Glomerular visceral epithelial cell (primary cell): Measurements from ENCODE around the gene TIMP3.
"Not testable (repeated sequence)": the region's sequence is repeated elsewhere in the genome, so short reads cannot be mapped to it uniquely, and the experiment has no call there.

Experiments used
- DNase-seq: peaks from one replicate; pipeline ENCODE4 v3.0.0-alpha.2; 2016; ENCODE audit errors: extremely low spot score

The TIMP3 gene

DNA sequence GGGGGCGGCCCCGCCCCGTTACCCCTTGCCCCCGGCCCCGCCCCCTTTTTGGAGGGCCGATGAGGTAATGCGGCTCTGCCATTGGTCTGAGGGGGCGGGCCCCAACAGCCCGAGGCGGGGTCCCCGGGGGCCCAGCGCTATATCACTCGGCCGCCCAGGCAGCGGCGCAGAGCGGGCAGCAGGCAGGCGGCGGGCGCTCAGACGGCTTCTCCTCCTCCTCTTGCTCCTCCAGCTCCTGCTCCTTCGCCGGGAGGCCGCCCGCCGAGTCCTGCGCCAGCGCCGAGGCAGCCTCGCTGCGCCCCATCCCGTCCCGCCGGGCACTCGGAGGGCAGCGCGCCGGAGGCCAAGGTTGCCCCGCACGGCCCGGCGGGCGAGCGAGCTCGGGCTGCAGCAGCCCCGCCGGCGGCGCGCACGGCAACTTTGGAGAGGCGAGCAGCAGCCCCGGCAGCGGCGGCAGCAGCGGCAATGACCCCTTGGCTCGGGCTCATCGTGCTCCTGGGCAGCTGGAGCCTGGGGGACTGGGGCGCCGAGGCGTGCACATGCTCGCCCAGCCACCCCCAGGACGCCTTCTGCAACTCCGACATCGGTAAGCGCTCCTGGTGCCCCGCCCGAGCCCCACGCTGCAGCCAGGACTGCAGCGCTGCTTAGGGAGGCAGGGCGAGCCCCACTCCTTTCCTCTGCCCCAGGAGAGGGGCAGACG, at the start of gene TIMP3:
TSS of gene TIMP3 (plus strand) at position 169 of the 700 bp plus-strand sequence. CDS start at position 466, 297 bp downstream.
- DNase-seq, result no peak

DNA sequence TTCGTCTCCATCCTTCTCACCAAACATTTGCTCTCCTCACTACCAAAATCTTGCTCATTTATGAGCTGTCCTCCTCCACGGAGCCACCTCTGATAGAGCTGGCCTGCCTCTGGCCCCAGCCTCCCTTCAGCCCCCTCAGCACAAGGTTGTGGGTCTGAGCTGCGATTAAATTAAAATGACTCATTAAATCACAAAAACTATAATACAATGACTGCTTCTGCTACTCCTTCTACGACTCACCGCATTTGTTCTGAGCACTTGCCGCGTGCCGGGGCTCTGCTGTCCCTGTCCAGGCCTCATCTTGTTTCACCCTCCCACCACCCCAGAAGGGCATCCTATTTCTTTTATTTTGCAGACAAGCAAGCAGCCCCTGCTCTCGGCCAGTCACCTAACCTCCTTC, 49.2 kb upstream of the TIMP3 start:
- DNase-seq, result no peak

DNA sequence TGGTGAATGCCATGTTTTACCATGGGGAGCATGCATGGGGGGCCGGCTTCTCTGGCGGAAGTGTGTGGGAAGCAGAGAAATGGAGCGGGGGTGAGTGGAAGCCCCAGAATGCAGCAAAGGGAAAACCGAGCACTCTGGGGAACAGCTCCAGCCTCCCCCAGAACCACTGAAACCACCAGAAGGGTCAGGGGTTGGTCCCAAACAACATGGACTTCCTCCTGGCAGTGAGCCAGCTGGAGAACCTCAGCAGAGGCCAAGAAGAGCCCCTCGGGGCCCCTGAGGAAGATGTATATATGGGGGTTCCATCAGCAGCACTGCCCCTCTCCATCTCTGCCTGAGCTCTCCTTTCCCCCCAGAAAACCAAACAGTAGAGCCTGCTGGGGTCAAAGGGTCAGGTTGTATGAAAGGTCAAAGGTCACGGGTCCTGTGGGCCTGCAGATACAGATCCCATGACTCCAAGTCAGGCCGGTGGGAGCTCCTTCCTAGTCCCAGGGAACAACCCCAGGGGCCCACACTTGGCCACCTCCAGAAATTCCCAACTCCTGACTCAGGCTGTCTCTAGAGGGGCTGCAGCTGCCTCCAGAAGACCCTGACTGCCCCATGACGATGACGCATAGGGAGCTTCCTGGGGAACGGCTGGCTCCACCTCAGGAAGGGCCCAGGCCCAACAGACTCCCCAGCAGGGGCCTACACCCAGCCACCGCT, 48.5 kb upstream of the TIMP3 start:
- DNase-seq, result no peak

DNA sequence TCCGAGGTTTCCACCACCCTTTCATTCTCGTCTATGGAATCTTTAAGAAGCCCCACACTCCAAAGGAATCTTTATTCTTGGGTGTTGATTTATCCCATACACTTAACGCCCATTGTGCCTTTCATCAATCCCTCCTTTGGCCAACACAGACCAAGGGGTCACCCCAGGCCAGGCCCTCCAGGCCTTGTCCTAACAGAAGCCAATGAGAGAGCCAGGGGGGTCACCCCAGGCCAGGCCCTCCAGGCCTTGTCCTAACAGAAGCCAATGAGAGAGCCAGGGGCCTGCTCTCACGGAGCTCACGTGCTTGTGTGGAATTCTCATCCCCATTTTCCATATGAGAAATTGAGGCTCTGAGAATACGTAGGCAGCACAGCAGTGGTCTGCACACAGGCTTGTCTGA, 47.9 kb upstream of the TIMP3 start:
- DNase-seq, result no peak

DNA sequence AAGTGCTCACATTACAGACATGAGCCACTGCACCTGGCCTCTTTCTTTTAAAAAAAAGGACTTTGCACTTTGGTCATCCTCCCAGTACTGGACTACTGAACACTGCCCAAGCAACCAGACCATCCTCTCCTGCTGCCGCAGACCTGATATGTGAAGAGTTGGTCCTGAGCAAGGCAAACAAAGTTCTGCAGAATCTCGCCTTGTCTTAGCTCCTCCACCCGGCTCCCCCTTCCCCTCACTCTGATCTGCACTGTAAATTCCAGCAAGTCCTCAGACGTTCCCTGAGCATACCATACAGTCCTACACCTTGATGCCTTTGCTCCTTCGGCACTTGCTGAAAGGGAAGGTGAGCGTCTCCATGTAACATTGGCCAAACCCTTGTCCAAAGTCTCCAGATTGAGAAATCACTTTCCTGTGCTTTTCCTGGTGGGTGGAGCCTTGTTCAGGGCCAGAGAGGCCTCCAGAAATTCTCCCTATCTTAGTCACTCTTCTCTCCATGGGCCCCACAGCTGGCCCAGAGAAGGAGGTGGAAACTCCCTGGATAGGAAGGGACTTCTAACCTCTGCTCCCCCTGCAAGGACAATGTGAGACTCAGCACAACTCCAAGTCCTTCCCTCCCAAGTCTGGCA, 47.0 kb upstream of the TIMP3 start:
- no peak for DNase-seq

DNA sequence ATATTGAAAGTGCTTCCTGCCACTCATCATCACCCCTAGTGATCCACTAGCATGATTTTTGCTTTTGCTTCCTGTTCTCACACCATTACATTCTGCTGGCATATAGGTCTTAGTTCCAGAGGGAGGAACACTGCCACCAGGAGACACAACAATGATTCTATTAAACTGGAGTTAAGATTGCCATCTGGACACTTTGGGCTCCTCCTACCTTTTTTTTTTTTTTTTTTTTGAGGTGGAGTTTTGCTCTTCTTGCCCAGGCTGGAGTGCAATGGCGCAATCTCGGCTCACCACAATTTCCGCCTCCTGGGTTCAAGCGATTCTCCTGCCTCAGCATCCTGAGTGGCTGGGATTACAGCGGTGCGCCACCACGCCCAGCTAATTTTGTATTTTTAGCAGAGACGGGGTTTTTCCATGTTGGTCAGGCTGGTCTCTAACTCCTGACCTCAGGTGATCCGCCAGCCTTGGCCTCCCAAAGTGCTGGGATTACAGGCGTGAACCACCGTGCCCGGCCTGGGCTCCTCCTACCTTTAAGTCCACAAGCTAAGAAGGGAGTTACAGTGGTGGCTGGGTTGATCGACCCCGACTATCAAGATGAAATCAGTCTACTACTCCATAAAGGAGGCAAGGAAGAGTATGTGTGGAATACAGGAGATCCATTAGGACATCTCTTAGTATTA, 44.3 kb upstream of the TIMP3 start:
- not testable (repeated sequence) for DNase-seq

DNA sequence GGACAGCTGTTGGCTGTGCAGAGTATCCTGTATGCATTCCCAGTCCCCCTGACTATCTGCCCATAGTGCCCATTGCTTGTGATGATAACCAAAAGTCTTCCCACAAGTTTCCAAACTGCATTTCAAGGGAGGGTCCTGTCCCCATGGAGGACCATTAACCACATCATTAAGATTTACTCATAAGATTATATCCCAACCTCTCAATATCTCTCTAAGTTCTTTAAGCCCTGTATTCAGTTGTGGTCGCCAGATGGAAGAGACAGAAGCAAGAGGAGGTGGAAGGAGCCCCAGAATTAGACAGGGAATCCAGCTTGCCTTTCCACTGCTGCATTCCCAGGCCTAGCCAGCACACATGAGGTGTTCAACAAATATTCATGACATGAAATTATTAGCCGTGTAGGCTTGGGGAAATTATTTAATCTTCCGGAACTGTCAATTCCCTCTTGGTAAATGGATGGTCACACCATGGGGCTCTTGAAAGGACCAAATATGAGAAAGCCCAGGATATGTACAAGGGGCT, 42.6 kb upstream of the TIMP3 start:
- DNase-seq, result no peak

DNA sequence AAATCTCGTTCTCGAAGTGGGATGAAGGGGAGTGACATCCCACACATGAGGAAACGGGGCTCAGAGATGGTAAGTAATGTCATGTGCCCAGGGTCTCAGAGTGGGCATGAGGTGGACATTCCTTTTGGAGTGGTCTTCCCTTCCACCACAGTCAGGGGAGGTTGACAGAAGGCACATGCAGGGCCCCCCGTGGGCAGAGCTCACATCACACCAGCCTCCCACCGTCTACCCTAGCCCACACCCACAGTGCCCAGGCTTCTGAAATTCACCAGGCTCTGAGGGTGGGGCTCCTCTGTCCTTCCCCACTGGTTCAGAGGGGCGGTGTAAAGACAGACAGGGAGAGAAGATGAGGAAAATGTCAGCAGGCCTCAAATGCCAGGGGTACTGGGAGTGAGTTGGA, 41.1 kb upstream of the TIMP3 start:
- no peak for DNase-seq

DNA sequence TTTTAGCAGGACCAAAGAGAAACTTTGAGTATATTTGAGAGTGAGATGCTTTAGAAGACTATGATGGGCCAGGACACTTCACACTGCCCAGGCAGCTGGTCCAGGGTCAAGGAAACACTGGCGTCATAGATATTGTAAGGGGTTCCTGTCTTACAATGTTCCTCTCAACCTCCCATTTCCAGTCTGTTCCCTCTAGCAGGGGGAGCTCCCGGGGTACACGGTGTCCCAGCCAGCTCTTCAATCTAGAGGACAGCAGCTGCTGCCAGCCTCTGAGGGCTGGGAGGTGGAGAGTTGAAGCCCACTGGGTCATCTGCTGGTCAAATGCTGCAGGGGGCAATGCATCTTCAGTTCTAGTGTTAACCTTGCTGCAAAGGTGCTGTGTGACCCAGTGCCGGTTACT, 40.7 kb upstream of the TIMP3 start:
- no peak for DNase-seq

DNA sequence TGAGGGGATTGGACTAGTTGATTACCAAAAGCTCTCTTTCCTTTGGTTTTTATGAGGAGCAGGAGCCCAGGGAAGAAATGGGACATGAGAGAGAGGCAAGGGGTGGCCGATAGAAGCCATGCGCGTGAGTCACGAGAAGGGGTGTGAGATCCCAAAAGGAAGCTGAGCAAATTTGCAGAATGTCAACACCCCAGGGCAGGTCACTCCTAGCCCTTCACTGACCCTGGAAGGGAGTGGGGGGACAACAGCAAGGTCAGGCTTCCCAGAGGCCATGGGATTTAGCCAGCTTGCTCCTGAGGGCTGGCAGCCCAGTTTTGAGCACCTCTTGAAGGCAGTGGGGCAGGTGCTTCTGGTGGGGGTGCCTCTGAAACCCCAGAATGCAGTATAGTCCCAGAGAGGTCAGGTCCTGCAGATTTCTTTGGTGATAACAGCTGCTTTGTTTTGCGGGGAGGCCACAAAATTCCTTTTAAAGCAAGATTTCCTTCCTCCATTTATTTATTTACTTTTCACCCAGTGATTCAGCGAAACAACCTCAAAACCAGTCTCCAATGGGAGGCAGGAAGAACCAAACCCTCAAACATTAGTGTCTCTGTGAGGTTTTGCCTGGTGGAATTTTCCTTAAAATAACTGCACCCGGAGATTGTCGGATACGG, 40.1 kb upstream of the TIMP3 start:
- DNase-seq, result no peak

DNA sequence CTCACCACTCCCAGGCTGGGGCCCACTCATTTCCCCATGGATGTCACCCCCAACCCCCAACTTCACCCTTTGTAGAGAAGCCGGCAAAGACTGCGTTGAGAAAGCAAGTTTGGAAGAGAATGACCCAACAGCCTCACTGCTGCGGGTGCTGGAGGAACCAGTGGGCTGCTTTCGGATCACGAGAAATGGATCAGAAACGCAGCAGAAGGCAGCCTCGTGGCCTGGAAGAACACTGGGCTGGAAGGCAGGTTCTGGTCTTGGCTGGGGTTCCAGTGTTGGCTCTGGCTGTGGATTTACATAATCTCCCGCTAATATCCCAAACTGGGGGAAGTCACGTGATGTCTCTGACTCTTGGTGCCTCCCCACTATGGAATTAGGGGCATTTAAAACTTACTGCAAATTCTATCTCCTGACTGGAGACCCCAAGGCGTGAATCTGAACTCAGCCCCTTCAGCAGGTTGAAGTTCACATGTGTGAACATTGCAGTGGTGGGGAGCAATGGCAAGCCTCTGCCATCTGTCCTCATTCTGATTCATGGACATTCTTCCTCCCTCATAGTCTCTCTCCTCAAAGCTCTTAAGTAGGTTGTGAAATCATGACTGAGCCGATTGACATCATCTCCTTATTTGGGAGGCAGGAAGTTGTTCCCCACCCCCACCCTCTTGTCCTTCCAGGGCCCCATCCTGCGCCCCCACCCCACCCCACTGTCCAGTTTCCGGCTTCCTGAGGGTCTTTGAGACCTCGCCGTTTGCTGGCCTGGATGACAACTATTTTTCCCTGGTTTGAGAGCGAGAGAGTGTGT, 37.0 kb upstream of the TIMP3 start:
- DNase-seq, result no peak

DNA sequence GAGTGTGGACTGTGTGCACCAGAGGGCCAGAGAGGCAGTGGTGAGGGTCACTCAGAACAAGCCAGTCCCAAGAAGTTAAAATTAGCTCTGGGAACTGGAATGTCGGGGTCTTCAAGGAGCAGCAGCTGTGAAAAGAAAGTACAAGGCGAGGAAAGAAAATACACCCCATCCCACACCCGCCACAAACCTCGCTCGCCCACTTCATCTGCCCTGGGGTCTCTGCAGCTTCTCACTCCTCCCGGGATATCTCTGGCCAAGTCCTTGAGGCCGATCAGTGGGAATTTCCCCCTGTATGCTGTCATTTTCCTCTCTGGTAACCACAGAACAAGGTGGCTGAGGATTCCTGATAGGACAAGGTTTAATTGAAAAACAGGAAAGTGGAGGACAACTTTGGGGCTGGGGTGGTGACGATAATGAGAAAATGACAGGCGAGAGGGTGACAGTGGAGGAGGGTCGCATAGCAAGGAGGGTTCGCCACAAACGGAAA, 36.3 kb upstream of the TIMP3 start:
- DNase-seq, result no peak

DNA sequence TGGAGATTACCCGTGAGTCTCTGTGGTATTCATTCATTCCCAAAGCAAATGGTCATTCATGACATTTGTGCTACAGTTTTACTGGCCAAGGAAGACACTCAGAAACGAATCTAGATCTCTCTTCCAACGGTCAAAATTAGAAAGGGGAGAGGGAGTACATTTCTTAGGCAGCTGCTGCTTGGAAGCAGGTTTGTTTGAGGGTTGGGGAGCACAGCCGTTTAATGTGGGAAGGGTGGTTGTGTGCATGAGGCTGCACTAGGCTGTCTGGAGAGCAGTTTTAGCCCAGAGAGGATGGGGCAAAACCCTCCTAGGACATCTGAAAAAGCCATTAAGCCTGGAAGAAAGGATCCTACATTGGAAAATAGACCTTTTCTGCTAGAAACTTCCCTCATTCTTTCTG, 29.7 kb upstream of the TIMP3 start:
- DNase-seq, result no peak

DNA sequence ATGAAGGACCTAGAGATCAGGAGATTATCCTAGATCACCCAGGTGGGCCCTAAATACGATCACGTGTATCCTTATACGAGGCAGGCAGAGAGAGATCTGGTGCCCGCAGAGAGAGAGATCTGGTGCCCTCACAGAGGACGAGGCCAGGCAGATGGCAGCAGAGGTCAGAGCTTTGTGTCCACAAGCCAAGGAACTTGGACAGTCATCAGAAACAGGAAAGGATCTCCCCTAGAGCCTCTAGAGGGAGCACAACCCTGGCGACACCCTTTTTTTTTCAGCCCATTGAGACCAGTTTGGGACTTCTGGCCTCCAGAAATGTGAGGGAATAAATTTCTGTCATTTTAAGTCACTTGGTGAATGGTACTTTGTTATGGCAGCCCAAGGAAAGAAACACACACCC, 25.5 kb upstream of the TIMP3 start:
- DNase-seq, result no peak

DNA sequence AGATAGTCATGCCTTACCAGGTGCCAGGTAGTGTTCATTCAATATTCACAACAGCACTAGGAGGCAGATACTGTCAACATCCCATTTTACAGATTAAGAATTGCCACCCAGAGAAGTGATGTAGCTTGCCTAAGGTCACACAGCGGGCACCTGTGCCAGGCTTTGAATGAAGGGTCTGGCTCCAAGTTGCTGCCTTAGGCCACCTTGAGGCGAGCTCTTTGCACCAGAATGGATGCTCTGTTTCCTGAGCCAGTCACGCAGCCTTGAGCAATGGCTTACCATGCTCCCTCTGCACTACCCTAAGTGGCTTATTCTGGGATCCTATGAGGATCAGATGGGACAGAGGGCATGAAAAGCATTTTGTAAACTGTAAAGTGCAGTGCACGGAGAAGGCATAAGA, 25.1 kb upstream of the TIMP3 start:
- no peak for DNase-seq

DNA sequence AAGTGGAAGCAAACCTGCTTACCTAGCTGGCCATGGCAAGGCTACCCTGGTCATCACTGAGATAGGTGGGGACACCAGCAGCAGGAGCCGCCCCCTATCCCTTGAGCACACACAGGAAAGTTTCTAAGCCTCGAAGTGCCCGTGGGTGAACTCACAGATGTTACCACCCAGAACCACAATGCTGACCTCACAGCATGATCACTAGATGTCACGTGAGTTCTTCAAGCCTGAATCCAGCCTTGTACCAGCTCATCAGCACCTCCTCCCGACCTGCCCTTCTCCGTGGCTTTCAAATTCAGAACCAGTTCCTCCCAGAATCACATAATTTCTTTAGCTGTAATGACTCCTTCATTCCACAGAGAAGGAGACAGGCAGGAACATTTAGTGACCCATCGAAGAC, 24.7 kb upstream of the TIMP3 start:
- DNase-seq, result no peak

DNA sequence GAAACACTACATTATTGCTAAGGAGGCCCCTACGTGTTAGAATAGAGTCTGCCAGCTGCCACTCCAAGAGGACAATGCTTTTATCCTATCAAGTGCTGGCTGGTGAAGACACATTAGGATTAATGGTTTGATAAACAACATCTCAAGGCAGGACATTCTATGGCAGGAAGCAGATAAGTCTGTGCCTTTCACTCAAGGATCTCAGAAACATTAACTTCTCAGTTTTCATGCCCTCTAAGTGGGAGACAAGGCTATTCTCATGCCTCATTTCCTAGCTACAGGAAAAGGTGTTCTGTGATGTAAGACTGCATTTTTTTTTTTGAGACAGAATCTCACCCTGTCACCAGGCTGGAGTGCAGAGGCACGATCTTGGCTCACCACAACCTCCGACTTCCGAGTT, 23.5 kb upstream of the TIMP3 start:
- DNase-seq, result no peak

DNA sequence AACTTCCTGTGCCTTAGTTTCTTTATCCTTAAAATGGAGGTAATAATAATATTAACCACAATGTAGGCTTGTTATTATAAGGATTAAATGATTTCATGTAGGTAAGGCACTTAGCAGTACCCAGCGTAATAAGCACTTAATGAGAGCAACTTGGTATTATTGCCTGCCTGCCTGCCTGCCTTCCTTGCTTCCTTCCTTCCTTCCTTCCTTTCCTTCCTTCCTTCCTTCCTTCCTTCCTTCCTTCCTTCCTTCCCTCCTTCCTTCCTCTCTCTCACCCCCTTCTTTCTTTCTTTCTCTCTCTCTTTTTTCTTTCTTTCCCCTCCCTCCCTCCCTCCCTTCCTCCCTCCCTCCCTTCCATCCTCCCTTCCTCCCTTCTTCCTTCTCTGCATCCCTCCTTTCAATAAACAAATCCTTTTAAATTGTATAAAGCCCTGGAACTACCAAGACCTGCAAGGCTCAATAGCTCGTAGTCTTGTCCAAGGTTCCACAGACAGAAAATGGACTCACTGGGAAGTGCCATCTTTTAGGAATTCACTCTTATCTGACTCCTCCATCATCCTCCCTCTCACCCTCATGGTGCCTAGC, 20.7 kb upstream of the TIMP3 start:
- no peak for DNase-seq

DNA sequence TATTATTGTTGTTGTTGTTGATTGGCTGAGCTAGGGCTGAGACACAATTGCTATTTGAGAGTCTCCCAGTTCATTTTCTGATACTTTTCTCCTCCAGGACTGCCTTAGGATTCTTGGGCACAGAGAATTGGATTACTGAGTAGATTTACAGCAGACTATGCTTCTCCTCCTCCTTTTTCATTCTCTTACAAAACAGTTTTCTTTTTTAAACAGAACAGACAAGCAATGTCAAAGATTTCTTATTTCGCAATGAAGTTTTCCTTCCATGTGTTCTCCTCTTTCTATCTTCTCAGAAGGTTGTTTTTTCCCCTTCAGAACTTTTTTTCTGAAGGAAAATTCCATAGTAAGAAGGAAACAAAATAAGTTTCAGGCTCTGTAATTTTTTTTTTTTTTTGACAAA, 19.8 kb upstream of the TIMP3 start:
- no peak for DNase-seq

DNA sequence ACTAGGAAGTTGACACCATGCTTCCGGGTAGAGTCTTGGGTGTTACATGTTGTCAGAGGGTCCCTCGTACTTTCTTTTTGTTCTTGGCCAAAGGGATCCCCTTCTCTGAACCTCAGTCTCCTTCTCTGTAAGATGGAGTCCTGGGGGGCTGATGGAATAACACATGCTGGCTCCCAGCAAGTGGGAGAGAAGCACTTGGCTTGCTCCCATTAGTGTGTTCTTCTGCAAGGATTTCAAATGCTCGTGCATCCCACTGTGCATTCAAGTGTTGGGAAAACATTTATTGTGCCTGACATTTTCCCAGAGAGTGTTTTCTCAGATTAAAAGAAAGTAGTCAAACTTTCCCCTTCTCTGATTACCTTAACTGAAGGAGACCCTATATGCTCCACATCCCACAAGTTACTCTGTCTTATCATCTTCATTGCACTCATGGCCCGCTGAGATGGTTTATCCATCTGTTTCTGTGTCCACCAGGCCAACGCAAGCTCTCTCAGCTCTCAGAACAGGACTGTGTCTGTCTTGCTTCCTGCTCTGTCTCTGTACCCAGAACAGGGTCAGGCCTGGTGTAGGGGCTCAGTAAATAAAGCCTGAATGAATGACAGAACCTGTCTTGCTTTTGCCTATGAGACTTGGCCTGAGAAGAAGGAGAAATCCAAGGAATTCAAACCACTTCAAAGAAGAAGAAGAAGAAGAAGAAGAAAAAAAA, 16.0 kb upstream of the TIMP3 start:
- DNase-seq, result no peak
